GM19397 (cell line): Measurements from ENCODE around the gene CD200R1L.

ENCODE experiments used
- ATAC-seq: cut with Tn5 transposase; IDR thresholded peaks from one replicate; pipeline ENCODE4 v1.9.1; 2021; ENCODE audit warnings: mild to moderate bottlenecking, moderate library complexity; ENCODE audit not compliant: unreplicated experiment

Gene CD200R1L

GRCh38 chr3:112769286-112769978 is 77.2 kb downstream of the CD200R1L start:
- no peak for ATAC-seq

- ATAC-seq: no peak
Observed at GRCh38 chr3:112767777-112768176, 78.9 kb downstream of the CD200R1L start.

GRCh38 chr3:112767177-112767576 is 79.5 kb downstream of the CD200R1L start:
- ATAC-seq: peak; percentile 67
